ENCODE data around the gene ZNF414.

Gene ZNF414

GRCh38 chr19:8463365-8463764, 50.6 kb downstream of the ZNF414 start:
- DNase-seq (ENCODE audit: low read depth), result no peak

GRCh38 chr19:8462571-8462970, 51.4 kb downstream of the ZNF414 start:
- no peak for DNase-seq (ENCODE audit: low read depth)

- no peak for DNase-seq (ENCODE audit: low read depth)
These were observed 52.1 kb downstream of the ZNF414 start for GRCh38 chr19:8461891-8462290.

GRCh38 chr19:8461376-8461775, 52.6 kb downstream of the ZNF414 start:
- DNase-seq (ENCODE audit: low read depth), result no peak

GRCh38 chr19:8460516-8461298, 53.3 kb downstream of the ZNF414 start:
- DNase-seq (ENCODE audit: low read depth), result no peak
